Inflammatory macrophage treated with lipopolysaccharide for 4 hours (primary cell): Measurements from ENCODE around the gene BACH2.
"Not testable (repeated sequence)": the region's sequence is repeated elsewhere in the genome, so short reads cannot be mapped to it uniquely, and the experiment has no call there.

Source experiments
- DNase-seq: peaks from one replicate; pipeline ENCODE4 v3.0.0-alpha.2; 2020

Gene BACH2

GRCh38 chr6:90090866-90091265 is 205.8 kb downstream of the BACH2 start:
- DNase-seq = no peak

GRCh38 chr6:90088009-90088408 is 208.6 kb downstream of the BACH2 start:
- peak; percentile 85 for DNase-seq

GRCh38 chr6:90087106-90087833 is 209.4 kb downstream of the BACH2 start:
- DNase-seq = no peak

- DNase-seq = no peak
Observed at GRCh38 chr6:90086517-90086916, 210.1 kb downstream of the BACH2 start.

GRCh38 chr6:90083891-90084290 is 212.8 kb downstream of the BACH2 start:
- peak; percentile 60 for DNase-seq

GRCh38 chr6:90082847-90083246 is 213.8 kb downstream of the BACH2 start:
- peak; percentile 50 for DNase-seq

- no peak for DNase-seq
Observed at GRCh38 chr6:90080876-90081481, 215.7 kb downstream of the BACH2 start.

GRCh38 chr6:90079560-90080490 is 216.8 kb downstream of the BACH2 start:
- DNase-seq = no peak

- DNase-seq = peak; percentile 27
Observed at GRCh38 chr6:90078513-90079289, 217.9 kb downstream of the BACH2 start.

- DNase-seq = no peak
Observed at GRCh38 chr6:90076511-90077415, 219.9 kb downstream of the BACH2 start.

GRCh38 chr6:90074161-90074850 is 222.3 kb downstream of the BACH2 start:
- no peak for DNase-seq

- DNase-seq = no peak
Observed at GRCh38 chr6:90072935-90073464, 223.6 kb downstream of the BACH2 start.

- no peak for DNase-seq
Observed at GRCh38 chr6:90072501-90072900, 224.1 kb downstream of the BACH2 start.

- DNase-seq = no peak
Observed at GRCh38 chr6:90068703-90069523, 227.7 kb downstream of the BACH2 start.

- DNase-seq = peak; percentile 69
Observed at GRCh38 chr6:90068264-90068663, 228.4 kb downstream of the BACH2 start.

GRCh38 chr6:90066697-90067096 is 229.9 kb downstream of the BACH2 start:
- peak; percentile 11 for DNase-seq

GRCh38 chr6:90065173-90065572 is 231.5 kb downstream of the BACH2 start:
- no peak for DNase-seq

GRCh38 chr6:90062667-90063066 is 234.0 kb downstream of the BACH2 start:
- DNase-seq = no peak

GRCh38 chr6:90062051-90062450 is 234.6 kb downstream of the BACH2 start:
- DNase-seq = no peak

- not testable (repeated sequence) for DNase-seq
Observed at GRCh38 chr6:90059178-90059577, 237.5 kb downstream of the BACH2 start.
